ENCODE results near the gene ZNF503. TPM values are rescaled to one million over a fixed set of nuclear protein-coding genes. Genes with fewer than 3 reads are reported as not detected.
"Not testable (repeated sequence)": the region's sequence is repeated elsewhere in the genome, so short reads cannot be mapped to it uniquely, and the experiment has no call there.

ZNF503 gene
- total RNA-seq, 2 donors from 2014 or later: 20.8 to 38.6 TPM

- Histone ChIP-seq H3K4me3 (no peak overlapping the region), H3K9me3 (no peaks in the 10 kb centered on the region), H3K27ac (no peak overlapping the region), H3K27me3 (no peaks in the 10 kb centered on the region), H3K36me3 (replicated peaks in 1 of 2; ENCODE audit: insufficient read depth in 1 of 2, low read depth in 2 of 2) (no peaks in the 10 kb centered on the region), H3K4me1 (peaks cover 14% of the 10 kb centered on the region)
- peak in 1 of 4 donors; percentile 51 for DNase-seq
- 74 to 92% methylated on average over 2 of the region's 2 CpGs for WGBS, 2 donors
- TF ChIP-seq, protein P1, sequence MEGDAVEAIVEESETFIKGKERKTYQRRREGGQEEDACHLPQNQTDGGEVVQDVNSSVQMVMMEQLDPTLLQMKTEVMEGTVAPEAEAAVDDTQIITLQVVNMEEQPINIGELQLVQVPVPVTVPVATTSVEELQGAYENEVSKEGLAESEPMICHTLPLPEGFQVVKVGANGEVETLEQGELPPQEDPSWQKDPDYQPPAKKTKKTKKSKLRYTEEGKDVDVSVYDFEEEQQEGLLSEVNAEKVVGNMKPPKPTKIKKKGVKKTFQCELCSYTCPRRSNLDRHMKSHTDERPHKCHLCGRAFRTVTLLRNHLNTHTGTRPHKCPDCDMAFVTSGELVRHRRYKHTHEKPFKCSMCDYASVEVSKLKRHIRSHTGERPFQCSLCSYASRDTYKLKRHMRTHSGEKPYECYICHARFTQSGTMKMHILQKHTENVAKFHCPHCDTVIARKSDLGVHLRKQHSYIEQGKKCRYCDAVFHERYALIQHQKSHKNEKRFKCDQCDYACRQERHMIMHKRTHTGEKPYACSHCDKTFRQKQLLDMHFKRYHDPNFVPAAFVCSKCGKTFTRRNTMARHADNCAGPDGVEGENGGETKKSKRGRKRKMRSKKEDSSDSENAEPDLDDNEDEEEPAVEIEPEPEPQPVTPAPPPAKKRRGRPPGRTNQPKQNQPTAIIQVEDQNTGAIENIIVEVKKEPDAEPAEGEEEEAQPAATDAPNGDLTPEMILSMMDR (IDR thresholded peaks at IDR 0.05): no peak
- no peak for TF ChIP-seq POLR2A (IDR thresholded peaks at IDR 0.05)
- intact Hi-C loops (cut with DNase I): no loop called here
- no peak for ATAC-seq
Measured at GRCh38 chr10:75375838-75376237, 25.7 kb downstream of the ZNF503 start.

DNA sequence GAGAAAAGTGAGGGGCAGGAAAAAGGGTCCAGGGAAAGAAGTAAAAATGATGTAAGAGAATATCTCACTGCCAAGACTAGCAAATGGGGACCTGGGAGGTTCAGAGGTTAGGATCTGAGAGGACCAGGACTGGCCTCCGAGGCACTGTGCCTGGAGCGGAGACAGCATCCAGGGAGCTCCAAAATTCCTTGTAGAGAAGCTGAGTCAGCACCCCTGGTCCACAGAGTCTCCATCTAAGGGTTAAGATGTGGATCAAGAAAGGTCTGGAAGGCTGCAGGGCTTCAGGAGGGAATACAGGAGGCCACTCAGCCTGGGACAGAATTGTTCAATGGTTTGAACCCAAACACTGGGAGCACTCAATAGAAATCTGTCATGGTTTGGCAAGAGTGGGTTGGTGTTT is 30.6 kb downstream of the ZNF503 start:
- 94% methylated on average over 2 of the region's 2 CpGs for WGBS, 2 donors
- TF ChIP-seq, protein P1 (IDR thresholded peaks at IDR 0.05): no peak
- TF ChIP-seq POLR2A (IDR thresholded peaks at IDR 0.05): no peak
- peaks cover 4% of the 10 kb centered on the region for H3K4me1 ChIP-seq
- no peaks in the 10 kb centered on the region for H3K27me3 ChIP-seq
- no peak overlapping the region for H3K27ac ChIP-seq
- no peaks in the 10 kb centered on the region for H3K9me3 ChIP-seq
- DNase-seq: no peak
- ATAC-seq: no peak
- intact Hi-C loops (cut with DNase I): no loop called here
- no peak overlapping the region for H3K4me3 ChIP-seq
- H3K36me3 ChIP-seq (replicated peaks in 1 of 2; ENCODE audit: insufficient read depth in 1 of 2, low read depth in 2 of 2): no peaks in the 10 kb centered on the region

DNA sequence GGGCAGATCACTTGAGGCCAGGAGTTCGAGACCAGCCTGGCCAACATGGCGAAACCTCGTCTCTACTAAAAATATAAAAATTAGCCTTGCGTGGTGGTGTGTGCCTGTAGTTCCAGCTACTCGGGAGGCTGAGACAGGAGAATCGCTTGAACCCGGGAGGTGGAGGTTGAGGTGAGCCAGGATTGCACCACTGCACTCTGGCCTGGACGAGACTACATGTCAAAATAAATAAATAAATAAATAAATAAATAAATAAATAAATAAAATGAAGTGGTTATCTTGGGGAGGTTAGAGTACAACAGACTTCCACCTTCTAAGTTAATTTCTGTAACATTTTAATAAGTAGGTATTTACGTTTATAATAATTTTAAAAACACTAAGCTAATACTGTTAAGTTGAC is 31.7 kb downstream of the ZNF503 start:
- ATAC-seq; intact Hi-C loops (cut with DNase I): not testable (repeated sequence)
- 94 to 95% methylated on average over 9 of the region's 9 CpGs for WGBS, 2 donors

DNA sequence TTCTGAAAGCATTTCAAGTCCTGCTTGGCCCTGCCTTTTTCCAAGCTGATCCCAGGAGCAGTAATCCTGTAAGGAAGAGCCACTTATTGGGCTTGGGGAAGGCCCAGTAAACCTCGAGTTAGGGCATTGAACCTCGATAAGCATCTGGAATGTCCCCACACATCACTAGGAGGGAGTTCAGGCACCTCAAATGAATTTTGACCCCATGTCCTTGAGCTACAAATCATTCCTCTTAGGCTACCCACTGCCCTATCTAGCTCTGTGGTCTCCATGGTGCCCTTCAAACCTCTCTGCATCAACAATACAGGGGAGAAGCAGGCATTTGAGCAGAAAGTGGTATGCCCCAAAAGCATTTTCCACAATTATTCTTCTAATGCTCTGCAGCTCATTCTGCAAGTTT is 33.7 kb downstream of the ZNF503 start:
- 93 to 96% methylated on average over 2 of the region's 2 CpGs for WGBS, 2 donors
- Histone ChIP-seq H3K27ac (no peak overlapping the region), H3K27me3 (no peaks in the 10 kb centered on the region), H3K36me3 (replicated peaks in 1 of 2; ENCODE audit: insufficient read depth in 1 of 2, low read depth in 2 of 2) (no peaks in the 10 kb centered on the region), H3K9me3 (no peaks in the 10 kb centered on the region), H3K4me3 (no peak overlapping the region), H3K4me1 (peaks cover 4% of the 10 kb centered on the region)
- TF ChIP-seq, protein P1 (IDR thresholded peaks at IDR 0.05): no peak
- TF ChIP-seq POLR2A (IDR thresholded peaks at IDR 0.05): no peak
- ATAC-seq (no peak), DNase-seq (no peak)
- intact Hi-C loops (cut with DNase I): no loop called here

More for the DNA sequence above, 31.7 kb downstream of the ZNF503 start:
- H3K4me1 ChIP-seq; H3K9me3 ChIP-seq; H3K4me3 ChIP-seq; H3K36me3 ChIP-seq (replicated peaks in 1 of 2; ENCODE audit: insufficient read depth in 1 of 2, low read depth in 2 of 2); H3K27ac ChIP-seq; H3K27me3 ChIP-seq; DNase-seq: not testable (repeated sequence)

GRCh38 chr10:75367021-75367487 is 34.5 kb downstream of the ZNF503 start:
- Histone ChIP-seq H3K27ac (no peak overlapping the region), H3K36me3 (replicated peaks in 1 of 2; ENCODE audit: insufficient read depth in 1 of 2, low read depth in 2 of 2) (no peaks in the 10 kb centered on the region), H3K9me3 (no peaks in the 10 kb centered on the region), H3K4me3 (no peak overlapping the region), H3K4me1 (peaks cover 4% of the 10 kb centered on the region), H3K27me3 (no peaks in the 10 kb centered on the region)
- intact Hi-C loops (cut with DNase I): no loop called here
- ATAC-seq: no peak
- DNase-seq: peak in 1 of 4 donors; percentile 17
- TF ChIP-seq, protein P1 (IDR thresholded peaks at IDR 0.05): no peak
- no peak for TF ChIP-seq POLR2A (IDR thresholded peaks at IDR 0.05)
- WGBS, 2 donors: 56 to 63% methylated on average over 8 of the region's 8 CpGs

Data from body of pancreas (tissue), 4 donors.